D341Med (cell line): Measurements from ENCODE around the gene PCDH9.
"Not testable (repeated sequence)": the region's sequence is repeated elsewhere in the genome, so short reads cannot be mapped to it uniquely, and the experiment has no call there.

Experiments
- DNase-seq: peaks from one replicate; pipeline ENCODE4 v3.0.0; 2012; ENCODE audit warnings: low spot score

The PCDH9 gene

DNA sequence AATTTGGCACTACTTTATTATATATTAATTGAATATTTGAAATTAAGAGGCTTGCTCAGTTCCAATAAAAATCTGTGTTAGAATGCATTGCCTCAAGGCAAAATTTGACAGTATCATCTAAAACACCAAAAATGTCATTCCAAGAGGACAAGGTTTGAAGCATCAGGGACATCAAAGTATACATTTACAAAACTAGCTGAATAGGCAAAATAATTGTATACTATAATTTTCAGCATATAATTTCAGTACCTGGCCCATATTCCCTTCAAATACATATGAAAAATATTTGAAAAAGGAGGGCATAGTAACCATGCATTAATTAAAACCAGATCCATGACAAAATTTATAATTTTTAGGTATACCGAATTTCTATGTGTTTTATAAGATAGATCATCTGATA, 963.8 kb downstream of the PCDH9 start:
- no peak for DNase-seq

DNA sequence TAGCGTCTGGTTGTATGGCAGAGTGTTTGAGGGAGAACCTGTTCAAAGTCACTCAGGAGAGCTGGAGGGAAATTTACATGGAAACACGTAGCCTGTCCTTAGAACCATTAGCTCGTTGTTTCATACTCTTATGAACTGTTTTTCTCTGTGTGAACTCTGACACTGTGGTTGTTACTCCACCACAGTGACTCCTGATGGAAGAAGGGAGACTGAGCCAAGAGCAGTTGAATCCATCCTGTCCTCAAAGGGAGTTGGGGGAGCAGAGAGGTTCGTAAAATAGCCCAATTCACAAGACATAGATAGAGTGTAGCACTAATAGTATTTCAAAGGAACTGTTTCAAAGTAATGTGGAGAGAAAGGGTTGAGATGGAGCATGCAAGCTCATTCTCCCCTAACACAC, 964.8 kb downstream of the PCDH9 start:
- DNase-seq, result no peak

DNA sequence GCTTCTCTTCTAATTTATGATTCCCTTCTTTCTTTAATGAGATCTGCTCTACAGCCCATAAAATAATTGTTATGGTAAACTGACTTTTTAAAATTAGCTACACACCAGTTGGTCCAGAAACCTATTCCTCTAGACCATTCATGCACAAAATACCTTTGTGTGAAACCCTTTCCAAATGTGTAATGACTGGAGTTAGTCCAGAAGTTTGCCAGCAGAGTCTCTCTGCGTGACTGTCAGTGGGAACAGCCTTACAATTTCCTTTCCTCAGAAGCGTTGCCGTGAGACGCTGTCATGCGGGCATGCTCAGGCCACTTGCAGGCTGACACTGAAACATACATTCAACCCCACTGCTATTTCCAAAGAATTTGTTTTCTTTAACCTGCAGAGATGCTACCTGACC, 965.2 kb downstream of the PCDH9 start:
- DNase-seq, result no peak

DNA sequence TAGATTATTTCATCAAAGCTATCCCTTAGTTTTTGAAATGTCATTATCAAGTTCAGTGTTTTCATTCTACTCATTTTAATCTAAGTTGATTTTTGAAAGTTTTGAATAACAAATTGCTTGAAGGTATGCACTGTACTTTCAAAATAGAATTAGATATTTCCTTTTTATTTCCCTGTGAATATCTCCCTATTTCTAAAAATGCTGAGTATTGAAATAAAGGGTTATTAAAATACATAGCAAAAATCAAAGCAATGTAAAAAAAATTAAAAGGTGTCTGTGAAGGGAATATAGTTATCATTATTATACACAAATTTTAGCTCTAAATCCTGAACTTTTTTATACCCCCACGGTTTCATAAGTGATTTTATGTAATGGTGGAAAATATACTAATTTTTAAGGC, 967.8 kb downstream of the PCDH9 start:
- no peak for DNase-seq

DNA sequence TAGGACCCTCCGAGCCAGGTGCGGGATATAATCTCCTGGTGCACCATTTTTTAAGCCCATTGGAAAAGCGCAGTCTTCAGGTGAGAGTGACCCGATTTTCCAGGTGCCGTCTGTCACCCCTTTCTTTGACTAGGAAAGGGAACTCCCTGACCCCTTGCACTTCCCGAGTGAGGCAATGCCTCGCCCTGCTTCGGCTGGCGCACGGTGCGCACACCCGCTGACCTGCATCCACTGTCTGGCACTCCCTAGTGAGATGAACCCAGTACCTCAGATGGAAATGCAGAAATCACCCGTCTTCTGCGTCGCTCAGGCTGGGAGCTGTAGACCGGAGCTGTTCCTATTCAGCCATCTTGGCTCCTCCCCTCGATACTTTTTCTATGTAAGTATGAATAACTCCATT, 970.7 kb downstream of the PCDH9 start:
- not testable (repeated sequence) for DNase-seq
